PC-3 (cell line): Measurements from ENCODE around the gene ENDOV.

Experiments
- CTCF ChIP-seq: fragments of 300-600 bp; sonication (generic); conservative IDR thresholded peaks from 2 replicates; pipeline ENCODE4 v1.5.1; 2017; ENCODE audit warnings: antibody characterized with exemption, low read depth, mild to moderate bottlenecking, low read length
- EZH2 ChIP-seq: fragments of 300-600 bp; sonication (generic); IDR thresholded peaks from one replicate; pipeline ENCODE4 v1.6.1; 2017; ENCODE audit warnings: antibody characterized with exemption, mild to moderate bottlenecking, low read length; ENCODE audit not compliant: unreplicated experiment
- EZH2phosphoT487 ChIP-seq: fragments of 300-600 bp; sonication (generic); IDR thresholded peaks from 2 replicates; pipeline ENCODE4 v1.6.1; 2018; ENCODE audit warnings: mild to moderate bottlenecking, antibody characterized with exemption, low read length, borderline replicate concordance

GRCh38 chr17:80482058-80482318 lies 67.0 kb downstream of the ENDOV start:
- TF ChIP-seq EZH2 (no peak), CTCF (no peak), EZH2phosphoT487 (no peak)
